ENCODE measurements around the gene SLC30A3.
"Not testable (repeated sequence)": the region's sequence is repeated elsewhere in the genome, so short reads cannot be mapped to it uniquely, and the experiment has no call there.

SLC30A3 gene

GRCh38 chr2:27284996-27285395 is 22.1 kb upstream of the SLC30A3 start:
- no peak for DNase-seq

GRCh38 chr2:27282892-27283291 is 20.0 kb upstream of the SLC30A3 start:
- no peak for DNase-seq

DNA sequence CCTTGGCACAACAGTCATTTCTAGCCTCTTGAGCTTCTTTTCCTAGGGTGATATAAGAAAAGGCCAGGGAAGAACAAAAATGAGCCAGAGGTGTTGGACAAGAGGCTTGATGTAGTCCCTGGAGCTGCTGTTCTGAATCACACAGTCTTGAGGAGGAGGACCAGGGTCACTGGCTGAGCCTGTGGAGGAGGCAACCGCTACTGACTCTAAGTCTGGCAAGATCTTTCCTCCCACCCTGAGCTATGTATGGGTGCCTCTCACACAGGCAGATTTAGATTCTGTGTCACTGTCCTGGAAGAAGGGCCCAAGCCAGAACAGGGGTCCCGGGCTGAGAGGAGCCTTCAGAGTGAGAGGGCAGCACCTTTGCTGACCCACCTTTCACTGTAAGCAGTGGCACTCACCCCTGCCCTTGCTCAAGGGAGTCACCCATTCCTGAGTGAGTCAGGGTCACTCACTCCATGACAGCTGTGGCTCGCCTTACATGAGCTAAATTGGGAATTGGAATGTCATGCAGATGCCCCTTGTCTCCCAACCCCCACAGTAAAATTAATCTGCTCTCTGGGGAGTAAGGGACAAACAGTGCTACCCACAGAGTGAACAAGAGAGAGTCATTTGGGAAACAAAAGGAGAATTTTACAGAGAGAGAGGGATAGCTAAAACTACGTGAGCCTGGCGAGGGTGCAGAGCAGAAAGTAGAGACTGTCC is 19.2 kb upstream of the SLC30A3 start, which contains the start of gene TRIM54:
Gene TRIM54 (plus strand): TSS at position 575 of the 705 bp plus-strand sequence. CDS start 303 bp downstream, outside the sequence.
- DNase-seq: no peak

DNA sequence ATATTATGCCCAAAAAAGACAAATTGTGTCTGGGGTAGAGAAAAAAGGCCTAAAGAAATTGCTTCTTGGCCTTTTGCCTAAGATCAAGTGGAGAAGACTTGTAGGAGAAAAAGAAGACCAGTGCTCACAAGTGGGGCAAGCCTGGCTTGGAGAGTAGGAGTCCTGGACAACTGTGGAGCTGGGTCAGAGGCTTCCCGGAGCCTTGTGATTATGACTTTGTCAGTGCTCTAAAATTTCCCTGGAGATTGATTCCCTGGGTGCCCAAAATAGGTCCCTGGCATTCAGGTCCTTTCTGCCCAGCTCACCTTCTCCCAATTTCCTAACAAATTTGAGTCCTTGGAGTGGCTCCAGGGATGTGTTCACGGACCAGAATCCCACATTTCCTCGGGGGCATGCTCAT is 18.6 kb upstream of the SLC30A3 start:
- no peak for DNase-seq

DNA sequence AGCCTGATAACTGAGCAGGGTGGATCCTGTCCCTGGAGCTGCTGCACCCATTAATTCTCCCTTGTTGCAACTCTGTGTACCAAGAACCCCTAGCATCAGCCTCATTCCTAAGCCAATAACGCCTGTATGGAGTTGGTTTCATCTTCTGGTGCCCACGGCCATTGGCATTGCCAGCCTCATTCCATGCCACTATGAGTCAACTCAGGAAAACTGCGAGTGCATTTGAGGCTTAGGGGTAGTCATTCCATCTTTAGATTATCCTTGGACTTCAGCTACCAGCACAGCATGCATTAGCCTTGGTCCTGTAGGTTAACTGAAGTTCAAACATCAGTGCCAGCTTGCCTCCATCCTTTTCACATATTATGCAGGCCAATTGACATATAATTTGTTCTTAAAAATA is 18.0 kb upstream of the SLC30A3 start:
- DNase-seq: no peak

- no peak for DNase-seq
Observed at GRCh38 chr2:27278010-27278409, 15.2 kb upstream of the SLC30A3 start.

DNA sequence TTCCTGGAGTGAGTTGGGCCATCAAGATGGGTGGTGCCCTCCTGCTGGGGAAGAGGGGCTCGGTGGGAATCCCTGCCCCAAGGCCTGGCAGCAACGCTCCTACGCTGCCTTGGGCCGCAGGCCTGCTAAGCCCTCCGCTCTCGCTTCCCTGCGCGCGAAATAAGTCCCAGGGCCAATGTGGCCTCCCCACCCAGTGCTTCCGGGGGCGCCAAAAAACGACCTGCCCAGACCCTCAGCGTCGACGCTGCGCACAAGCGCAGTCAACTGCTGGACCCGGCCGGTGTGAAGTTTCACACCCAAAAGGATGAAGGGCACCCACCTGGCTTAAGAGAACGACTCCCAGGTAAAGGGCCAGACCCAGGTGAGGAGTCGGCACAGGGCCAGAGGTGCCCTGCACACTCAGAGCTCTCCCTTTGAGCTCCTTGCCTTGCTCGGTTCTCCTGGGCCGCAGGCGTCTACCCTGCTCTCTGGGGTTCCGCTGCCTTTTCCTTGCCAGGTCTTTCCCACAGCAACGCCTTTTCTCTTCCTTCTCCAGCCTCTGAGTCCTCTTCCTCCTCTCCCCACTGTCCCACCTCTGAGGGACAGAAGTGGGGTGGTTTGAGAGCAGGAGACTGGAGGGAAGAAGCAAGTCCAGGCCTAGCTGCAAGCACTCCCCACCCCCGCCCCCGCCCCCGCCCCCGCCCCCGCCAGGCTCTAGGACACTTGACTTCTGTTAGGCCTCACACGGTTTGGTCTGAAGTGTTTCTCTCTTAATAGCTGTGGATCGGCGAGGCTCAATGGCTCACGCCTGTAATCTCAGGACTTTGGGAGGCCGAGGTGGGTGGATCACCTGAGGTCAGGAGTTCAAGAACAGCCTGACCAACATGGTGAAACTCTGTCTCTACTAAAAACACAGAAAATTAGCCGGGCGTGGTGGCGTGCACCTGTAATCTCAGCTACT is 12.6 kb upstream of the SLC30A3 start, which contains the start of gene DNAJC5G:
Gene DNAJC5G (plus strand): TSS at position 223 of the 940 bp plus-strand sequence. CDS start 1,296 bp downstream, outside the sequence.
- DNase-seq: no peak

DNA sequence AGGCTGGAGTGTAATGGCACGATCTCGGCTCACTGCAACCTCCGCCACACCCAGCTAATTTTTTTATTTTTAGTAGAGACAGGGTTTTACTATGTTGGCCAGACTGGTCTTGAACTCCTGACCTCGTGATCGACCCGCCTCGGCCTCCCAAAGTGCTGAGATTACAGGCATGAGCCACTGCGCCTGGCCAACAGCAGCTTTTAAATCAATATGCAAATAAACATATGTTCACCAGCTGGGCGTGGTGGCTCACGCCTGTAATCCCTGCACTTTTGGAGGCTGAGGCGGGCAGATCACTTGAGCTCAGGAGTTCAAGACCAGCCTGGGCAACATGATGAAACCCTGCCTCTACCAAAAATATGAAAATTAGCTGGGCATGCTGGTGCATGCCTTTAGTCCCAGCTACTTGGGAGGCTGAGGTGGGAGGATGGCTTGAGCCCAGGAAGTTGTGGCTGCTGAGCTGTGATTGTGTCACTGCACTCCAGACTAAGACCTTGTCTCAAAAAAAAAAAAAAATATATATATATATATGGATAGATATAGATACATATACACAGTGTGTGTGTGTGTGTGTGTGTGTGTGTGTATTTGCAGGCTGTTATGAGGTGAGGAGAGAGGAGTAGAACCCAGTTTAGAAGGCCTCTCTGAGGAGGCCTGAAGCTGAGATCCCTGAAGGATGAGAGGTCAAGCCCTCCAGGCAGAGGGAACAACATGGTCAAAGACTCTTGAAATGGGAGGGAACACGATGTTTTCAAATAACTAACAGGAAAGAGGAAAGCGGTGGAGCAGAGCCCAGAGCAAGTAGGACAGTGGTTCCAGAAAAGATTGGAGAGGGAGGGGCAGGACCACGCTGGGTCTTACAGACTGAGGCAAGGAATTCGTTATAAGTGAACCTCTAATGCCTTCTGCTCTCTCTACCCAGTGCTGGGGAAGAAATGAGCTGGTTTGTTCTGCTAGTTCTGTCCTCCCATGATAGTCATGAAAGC is 10.0 kb upstream of the SLC30A3 start:
- not testable (repeated sequence) for DNase-seq

- no peak for DNase-seq
Observed at GRCh38 chr2:27271631-27272340, 8.9 kb upstream of the SLC30A3 start.

GRCh38 chr2:27270670-27271069 is 7.8 kb upstream of the SLC30A3 start:
- DNase-seq: no peak

- no peak for DNase-seq
Observed at GRCh38 chr2:27270131-27270530, 7.3 kb upstream of the SLC30A3 start.

DNA sequence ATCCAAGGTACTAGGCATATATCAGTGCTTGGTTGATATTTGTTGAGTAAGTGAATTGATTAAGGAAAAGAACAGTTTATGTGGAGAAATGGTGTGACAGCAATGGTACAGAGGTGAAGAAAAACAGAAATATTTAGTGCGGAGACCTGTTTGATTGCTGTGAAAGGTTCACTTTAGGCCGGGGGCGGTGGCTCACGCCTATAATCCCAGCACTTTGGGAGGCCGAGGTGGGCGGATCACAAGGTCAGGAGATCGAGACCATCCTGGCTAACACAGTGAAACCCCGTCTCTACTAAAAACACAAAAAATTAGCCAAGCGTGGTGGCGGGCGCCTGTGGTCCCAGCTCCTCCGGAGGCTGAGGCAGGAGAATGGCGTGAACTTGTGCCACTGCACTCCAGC is 5.4 kb upstream of the SLC30A3 start:
- DNase-seq: not testable (repeated sequence)

GRCh38 chr2:27265536-27265870 is 2.7 kb upstream of the SLC30A3 start:
- DNase-seq: no peak

GRCh38 chr2:27264753-27265535 is 2.1 kb upstream of the SLC30A3 start:
- peak; percentile 45 to 75 for DNase-seq

- DNase-seq: no peak
Observed at GRCh38 chr2:27264253-27264752, 1.5 kb upstream of the SLC30A3 start.

GRCh38 chr2:27263287-27264252 is 723 bp upstream of the SLC30A3 start:
- no peak for DNase-seq

DNA sequence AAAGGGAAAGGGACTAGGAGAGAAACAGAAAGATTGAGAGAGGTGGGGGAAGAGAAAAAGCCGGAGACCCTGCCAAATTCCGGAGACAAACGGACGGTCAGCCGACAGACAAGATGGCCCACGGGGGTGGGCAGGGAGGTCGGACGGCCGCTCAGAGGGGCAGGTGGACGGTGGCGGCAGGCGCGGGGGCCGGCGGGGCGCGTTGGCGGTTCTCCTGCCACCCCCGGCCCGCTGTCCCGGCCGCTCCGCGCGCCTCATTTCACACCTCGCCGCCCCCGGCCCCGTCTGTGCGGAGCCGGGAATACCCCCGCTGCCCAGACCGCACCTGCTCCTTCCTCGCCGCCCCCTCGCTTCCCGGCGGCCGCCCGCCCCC is 935 bp downstream of the SLC30A3 start:
- DNase-seq: no peak

DNA sequence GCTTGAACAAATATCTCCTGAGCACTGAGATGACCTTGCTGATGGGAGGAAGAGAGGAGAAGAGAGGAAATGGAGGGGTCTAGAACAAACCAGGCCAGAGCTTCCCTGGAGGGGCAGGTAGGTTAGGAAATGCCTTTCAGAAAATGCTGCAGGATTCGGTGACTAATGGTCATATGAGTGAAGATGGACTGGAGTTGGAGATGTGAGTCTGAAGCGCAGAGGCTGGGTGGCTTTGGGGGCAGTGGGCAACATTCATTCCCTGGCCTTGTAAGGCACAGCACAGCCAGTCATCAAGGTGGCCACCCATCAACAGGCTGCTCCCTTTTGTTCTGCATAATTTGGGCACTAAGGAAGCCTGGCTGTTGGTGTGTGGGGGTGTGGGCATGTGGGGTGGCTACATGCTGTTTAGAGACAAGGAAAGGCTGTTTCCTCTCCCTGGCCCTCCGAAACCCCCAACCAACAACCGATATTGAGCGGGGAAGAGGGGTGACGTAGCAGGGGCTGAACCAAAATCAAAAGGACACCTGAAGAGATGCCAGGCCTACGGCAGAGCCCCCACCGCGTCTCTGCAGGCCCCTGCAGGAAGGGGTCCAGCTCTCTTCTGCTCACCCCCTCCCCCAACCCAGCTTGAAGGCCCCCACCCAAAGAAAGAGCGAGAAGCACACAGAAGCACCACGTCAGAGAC is 1.5 kb downstream of the SLC30A3 start:
- DNase-seq: no peak

DNA sequence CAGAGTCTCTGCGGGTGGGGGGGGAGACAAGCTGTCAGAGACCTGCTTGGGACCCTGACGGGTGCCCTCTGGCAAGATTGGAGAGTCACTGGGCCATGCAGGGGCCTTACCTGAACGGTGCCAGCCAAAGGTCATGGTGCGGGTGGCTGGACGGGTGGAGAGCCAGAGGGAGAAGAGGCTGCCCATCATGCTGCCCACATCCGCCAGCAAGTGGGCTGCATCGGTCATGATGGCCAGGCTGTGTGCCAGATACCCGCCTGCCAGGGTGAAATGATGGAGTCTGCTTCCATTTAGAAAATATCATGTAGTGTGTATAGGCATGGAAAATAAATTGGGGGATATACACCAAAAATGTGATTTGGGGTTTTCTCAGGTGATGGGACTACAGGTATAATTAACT is 4.8 kb downstream of the SLC30A3 start:
- no peak for DNase-seq
